Measurements from ENCODE around the gene NEURL1. TPM values are rescaled to one million over a fixed set of nuclear protein-coding genes. Genes with fewer than 3 reads are reported as not detected.

NEURL1 gene
- total and polyA plus RNA-seq, 2 donors (not counting 3 experiments of a cell fraction or from before 2014, with no cell fraction given): 0.06 to 0.22 TPM

DNA sequence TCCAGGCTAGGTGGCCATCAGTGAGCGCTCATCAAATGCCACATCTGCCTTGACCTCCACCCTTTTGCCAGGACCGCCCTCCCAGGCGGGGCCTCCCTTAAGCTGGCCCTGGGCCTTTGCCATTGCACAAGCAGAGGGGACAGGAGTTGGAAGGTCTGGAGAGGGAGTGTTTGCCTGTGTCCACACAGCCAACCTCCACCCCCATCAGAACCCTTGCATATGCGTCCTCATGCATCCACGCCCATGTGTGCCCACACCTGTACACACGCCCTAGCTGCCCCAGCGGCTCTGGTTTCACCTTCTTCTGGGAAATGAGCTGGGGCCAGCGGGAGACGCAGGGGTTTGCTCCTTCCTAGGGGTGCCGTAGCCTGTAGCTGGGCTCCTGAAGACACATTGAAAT is 64.0 kb downstream of the NEURL1 start:
- no TSS peak for BruUV-seq (replicated peaks)
- Histone ChIP-seq H2AFZ (ENCODE audit: low read depth, low read length) (no peak overlapping the region), H3K4me2 (ENCODE audit: insufficient read depth, low read length) (no peak overlapping the region), H3K27ac (ENCODE audit: insufficient read depth, low read depth, low read length) (no peak overlapping the region), H3K9me3 (replicated peaks; ENCODE audit: control insufficient read depth, insufficient read depth, low read length) (no peaks in the 10 kb centered on the region), H3K27me3 (ENCODE audit: control insufficient read depth in 2 of 2, insufficient read depth in 2 of 2, low read length in 2 of 2) (peaks cover 19 to 25% of the 10 kb centered on the region in 2 experiments), H3K9me1 (replicated peaks; ENCODE audit: control insufficient read depth, extremely low read depth, insufficient read depth, low read length) (no peaks in the 10 kb centered on the region), H3K79me2 (ENCODE audit: control insufficient read depth, insufficient read depth, low read length) (no peaks in the 10 kb centered on the region), H3K36me3 (ENCODE audit: control insufficient read depth in 2 of 2, extremely low read depth in 1 of 2, insufficient read depth in 2 of 2, low read length in 2 of 2) (no peaks in the 10 kb centered on the region), H3K4me3 (replicated peaks in 1 of 3; ENCODE audit: insufficient read depth in 1 of 3, low read depth in 1 of 3, low read length in 3 of 3) (no peak overlapping the region), H3K4me1 (ENCODE audit: control insufficient read depth, extremely low read depth, insufficient read depth, low read length) (no peaks in the 10 kb centered on the region), H4K20me1 (replicated peaks; ENCODE audit: control insufficient read depth, extremely low read depth, insufficient read depth, low read length) (no peaks in the 10 kb centered on the region), H3K9ac (replicated peaks; ENCODE audit: extremely low read depth, insufficient read depth, low read length) (no peak overlapping the region)
- ChIA-PET POLR2A (no interaction called here), CTCF (interaction anchor here (1.7 kb wide), 1 partner anchor 11 kb away, joined by 6 read pairs; no protein-coding TSS in a partner anchor)
- FAIRE-seq (no peak), DNase-seq (ENCODE audit: low read depth, low spot score) (no peak)
- TF ChIP-seq JUN (IDR thresholded peaks at IDR 0.05; ENCODE audit: borderline replicate concordance, insufficient read depth, insufficient read length, low read depth) (no peak), MYC (IDR thresholded peaks at IDR 0.05; ENCODE audit: low read depth, low read length) (no peak), POLR2A (IDR thresholded peaks at IDR 0.05; ENCODE audit: low read depth, low read length) (no peak), GATA2 (IDR thresholded peaks at IDR 0.05; ENCODE audit: insufficient read depth, insufficient read length, low read depth, low read length) (no peak), POLR2AphosphoS5 (IDR thresholded peaks at IDR 0.05; ENCODE audit: insufficient read depth, low read depth, low read length) (no peak), FOS (IDR thresholded peaks at IDR 0.05; ENCODE audit: borderline replicate concordance, insufficient read depth, low read length) (no peak), EZH2 (IDR thresholded peaks at IDR 0.05; ENCODE audit: borderline replicate concordance, low read depth, low read length, severe bottlenecking) (no peak)
- TF ChIP-seq, protein P1, sequence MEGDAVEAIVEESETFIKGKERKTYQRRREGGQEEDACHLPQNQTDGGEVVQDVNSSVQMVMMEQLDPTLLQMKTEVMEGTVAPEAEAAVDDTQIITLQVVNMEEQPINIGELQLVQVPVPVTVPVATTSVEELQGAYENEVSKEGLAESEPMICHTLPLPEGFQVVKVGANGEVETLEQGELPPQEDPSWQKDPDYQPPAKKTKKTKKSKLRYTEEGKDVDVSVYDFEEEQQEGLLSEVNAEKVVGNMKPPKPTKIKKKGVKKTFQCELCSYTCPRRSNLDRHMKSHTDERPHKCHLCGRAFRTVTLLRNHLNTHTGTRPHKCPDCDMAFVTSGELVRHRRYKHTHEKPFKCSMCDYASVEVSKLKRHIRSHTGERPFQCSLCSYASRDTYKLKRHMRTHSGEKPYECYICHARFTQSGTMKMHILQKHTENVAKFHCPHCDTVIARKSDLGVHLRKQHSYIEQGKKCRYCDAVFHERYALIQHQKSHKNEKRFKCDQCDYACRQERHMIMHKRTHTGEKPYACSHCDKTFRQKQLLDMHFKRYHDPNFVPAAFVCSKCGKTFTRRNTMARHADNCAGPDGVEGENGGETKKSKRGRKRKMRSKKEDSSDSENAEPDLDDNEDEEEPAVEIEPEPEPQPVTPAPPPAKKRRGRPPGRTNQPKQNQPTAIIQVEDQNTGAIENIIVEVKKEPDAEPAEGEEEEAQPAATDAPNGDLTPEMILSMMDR (IDR thresholded peaks at IDR 0.05; ENCODE audit: extremely low read depth in 1 of 2, insufficient read depth in 1 of 2, low read depth in 1 of 2, low read length in 2 of 2): no peak
- TF ChIP-seq, protein P2, sequence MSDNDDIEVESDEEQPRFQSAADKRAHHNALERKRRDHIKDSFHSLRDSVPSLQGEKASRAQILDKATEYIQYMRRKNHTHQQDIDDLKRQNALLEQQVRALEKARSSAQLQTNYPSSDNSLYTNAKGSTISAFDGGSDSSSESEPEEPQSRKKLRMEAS (IDR thresholded peaks at IDR 0.05; ENCODE audit: insufficient read depth, insufficient read length): no peak
- dilution Hi-C loops (cut with MboI; ENCODE audit: extremely low pct_ligation_motif_present, low sequenced_read_pairs): no loop called here
- intact Hi-C loops (cut with micrococcal nuclease): no loop called here

Data from endothelial cell of umbilical vein (primary cell).